Uterus (tissue), 2 donors: ENCODE results near the gene GNB2.

Experiments used
- CTCF ChIP-seq, 4 experiments: fragments of 200-600 bp in 2 of 4; fragments of 450-650 bp in 2 of 4; sonication (generic) in 2 of 4; IDR thresholded peaks; one replicate each; pipeline ENCODE4 v1.5.1; 2016 to 2019; ENCODE audit warnings: antibody characterized with exemption in 4 of 4, mild to moderate bottlenecking in 2 of 4, moderate library complexity in 1 of 4
- POLR2A ChIP-seq, 2 donors: fragments of 450-650 bp; IDR thresholded peaks; one replicate each; pipeline ENCODE4 v1.6.1; 2016; ENCODE audit warnings: antibody characterized with exemption in 2 of 2, mild to moderate bottlenecking in 1 of 2, moderate library complexity in 1 of 2

- TF ChIP-seq CTCF (IDR thresholded peaks at IDR 0.05) = no peak
- TF ChIP-seq POLR2A (IDR thresholded peaks at IDR 0.05) = no peak
These were observed 33.3 kb downstream of the GNB2 start for GRCh38 chr7:100706672-100707311.
